CD4-positive, alpha-beta T cell treated with Interleukin-17A for 4 hours (primary cell): ENCODE data around the gene PLAAT1.

ENCODE experiments used
- DNase-seq: peaks from one replicate; pipeline ENCODE4 v3.0.0-alpha.2; 2020; ENCODE audit warnings: mixed read lengths

Gene PLAAT1

DNA sequence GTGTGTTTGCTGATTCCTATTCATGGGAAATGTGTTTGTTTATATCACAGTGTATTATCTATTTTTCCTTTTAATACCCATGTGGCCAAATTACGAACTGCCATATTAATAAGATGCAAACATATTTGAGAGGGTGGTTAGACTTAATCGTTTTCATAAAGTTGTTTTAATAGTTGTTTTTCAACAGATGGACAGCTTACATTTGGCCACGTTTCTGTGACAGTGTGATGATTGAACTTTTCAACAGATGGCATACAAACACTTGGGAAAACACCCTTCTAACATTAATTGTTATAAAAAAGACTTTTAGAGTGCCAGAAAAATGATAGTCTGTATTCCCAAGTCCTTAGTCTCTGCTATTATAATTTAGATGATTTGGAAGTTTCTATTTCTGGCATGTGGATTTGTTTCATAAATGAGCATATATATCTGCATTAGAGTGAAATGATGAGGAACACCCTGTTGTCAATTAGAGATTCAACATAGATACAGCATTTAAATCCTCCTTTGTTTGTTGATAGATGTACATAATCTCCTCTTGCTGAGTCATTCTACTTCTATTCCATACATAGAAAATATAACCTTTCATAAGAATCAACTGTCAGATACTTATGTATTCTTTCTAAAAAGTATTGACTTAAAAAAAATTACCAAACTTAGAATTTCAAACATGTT is 13.1 kb downstream of the PLAAT1 start:
- no peak for DNase-seq

GRCh38 chr3:193261970-193262369 is 20.9 kb downstream of the PLAAT1 start:
- no peak for DNase-seq

- no peak for DNase-seq
These were observed 21.7 kb downstream of the PLAAT1 start for GRCh38 chr3:193262707-193263106.

DNA sequence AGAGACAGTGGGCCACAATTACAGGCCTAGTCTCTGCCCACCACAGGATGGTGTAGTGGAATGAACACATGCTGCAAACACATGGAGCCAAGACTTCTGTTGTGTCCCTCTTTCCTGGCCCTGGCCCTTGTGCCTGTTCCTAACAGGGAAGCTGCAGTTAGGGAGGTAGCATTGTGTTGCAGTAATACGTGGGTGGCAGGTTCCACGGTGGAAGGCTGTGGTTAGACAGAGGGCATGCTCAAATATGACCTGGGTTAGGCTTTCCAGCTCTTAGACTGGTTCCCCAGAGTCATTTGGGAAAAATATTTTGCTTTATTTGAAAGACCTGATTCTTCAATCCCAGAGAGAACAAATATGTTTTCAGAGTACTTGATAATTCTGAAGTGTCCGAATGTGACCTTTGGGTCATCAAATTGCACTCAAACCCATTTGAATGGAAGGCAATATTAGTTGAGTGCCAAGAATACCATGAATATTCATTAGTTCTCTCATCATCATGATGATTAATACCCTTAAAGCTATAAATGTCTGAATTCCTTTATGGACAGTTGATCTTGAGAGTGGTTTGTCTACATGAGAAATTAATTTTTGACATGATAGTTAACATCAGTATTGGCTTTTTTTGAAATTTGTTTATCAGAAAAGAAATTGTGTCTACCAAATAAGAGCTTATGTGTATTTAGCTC is 28.5 kb downstream of the PLAAT1 start:
- no peak for DNase-seq

- no peak for DNase-seq
These were observed 29.4 kb downstream of the PLAAT1 start for GRCh38 chr3:193270451-193270850.

DNA sequence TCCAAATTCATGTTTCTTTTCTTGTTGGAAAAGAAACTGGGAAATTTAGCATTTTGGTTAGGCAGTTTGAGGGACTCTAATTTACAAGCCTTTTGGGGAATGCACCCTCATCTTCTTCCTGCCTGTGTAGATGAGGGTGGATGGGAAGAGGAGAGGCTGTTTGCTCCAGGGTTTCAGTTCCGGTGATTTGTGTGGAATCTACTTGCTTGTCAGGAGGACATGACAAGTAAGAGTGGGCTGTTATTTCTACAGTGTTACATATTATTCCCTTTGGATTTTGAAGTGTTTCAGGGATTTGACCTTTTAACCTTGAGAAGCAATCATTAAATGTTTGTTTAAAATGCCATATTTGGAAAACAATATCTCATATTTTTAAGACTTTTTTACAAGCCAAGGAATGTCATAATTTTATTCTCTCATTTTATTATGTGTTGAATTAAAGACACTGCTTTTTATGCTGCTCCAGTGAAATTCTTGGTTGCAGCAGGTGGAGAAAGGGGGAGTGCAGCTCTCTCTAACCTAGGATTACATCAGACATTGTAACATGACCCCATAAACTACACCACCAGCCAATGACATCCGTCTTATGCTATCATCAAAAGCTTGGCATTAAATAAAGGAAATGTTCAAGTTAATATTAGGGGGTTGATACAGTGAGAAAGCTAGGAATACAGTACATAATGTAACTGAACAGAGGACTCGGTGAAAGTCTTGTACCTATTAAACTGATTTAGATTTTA is 30.2 kb downstream of the PLAAT1 start:
- no peak for DNase-seq

GRCh38 chr3:193292386-193292785 is 51.4 kb downstream of the PLAAT1 start:
- no peak for DNase-seq

DNA sequence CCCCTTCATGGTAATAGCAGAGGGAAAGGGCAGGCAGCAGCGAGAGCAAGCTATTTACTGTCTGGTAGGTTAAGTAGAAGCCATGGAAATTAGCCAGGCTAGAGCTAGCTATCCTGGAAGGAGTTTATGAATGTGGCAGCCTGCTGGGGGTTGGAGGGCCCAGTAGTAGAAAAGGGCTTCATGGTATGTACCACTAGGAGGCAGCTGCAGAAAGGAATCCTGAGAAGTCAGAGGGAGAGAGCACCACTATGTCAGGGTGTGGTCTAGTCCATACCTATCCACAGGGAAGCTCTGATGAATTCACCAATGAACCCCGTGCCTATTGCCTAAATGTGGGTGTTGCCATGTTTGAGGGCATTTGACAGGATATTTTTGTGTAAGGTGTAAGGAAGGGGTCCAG is 55.0 kb downstream of the PLAAT1 start:
- no peak for DNase-seq

- no peak for DNase-seq
These were observed 56.4 kb downstream of the PLAAT1 start for GRCh38 chr3:193297421-193297820.

DNA sequence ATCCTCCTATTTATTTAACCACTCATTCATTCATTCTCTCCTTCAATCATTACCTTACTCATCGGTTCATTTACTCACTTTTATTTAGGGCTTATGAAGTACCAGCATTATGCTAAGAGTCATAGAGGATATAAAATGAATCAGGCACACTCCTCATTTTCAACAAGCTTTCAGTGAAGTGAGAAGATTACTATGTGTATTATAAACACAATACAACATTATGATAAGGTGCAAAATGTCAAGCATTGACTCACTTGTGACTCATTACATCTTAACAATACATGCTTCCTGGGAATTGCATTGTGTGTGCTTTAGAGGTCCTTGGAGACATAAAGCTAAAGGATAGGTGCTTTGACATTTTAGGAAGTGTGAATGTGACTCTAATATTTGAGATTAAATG is 60.4 kb downstream of the PLAAT1 start:
- no peak for DNase-seq

DNA sequence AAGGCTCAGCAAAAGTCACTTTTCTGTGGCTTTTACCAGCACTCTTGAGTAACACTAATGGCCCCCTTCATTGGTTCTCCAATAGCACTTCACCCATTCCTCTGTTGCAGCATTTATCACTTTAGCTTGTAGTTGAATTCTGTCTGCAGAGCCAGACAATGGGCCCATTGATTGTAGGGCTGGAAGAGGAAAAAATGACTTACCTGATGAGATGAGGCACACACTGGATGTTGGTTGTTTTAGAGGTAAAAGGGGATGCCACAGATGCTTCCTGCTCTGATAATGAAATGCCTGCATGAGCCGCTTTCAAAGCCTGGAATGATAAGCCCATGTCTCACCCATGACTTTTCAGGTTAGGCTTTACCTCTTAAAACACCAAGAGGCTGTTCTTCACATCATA is 64.3 kb downstream of the PLAAT1 start:
- DNase-seq = no peak

GRCh38 chr3:193310914-193311723 is 70.1 kb downstream of the PLAAT1 start:
- DNase-seq = no peak

GRCh38 chr3:193313061-193313958 is 72.3 kb downstream of the PLAAT1 start:
- DNase-seq = no peak

DNA sequence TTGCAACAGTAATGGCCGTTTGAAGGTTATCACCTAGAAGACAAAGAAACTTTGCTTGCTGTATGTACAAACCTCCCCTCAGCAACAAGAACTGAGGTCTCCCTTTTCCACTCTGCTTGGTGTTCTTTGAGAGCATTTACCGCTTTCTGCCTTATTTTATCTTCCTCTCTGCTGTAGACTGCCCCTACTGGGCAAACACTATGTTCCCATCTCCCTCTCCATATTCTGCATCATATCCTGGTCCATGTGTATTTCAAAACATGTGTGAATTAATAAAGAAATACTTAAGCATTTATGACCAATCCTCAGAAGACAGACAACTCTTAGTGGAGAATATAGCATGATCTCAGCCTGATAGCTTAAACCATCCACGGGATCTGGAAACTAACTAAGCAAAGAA is 73.1 kb downstream of the PLAAT1 start:
- DNase-seq = no peak

GRCh38 chr3:193317682-193318300 is 76.8 kb downstream of the PLAAT1 start:
- no peak for DNase-seq
